GM21619 (cell line): Measurements from ENCODE around the gene GLIS2.

ENCODE experiments used
- ATAC-seq: cut with Tn5 transposase; IDR thresholded peaks from one replicate; pipeline ENCODE4 v1.9.1; 2021; ENCODE audit not compliant: unreplicated experiment

Gene GLIS2

GRCh38 chr16:4369007-4369733 is 53.3 kb downstream of the GLIS2 start:
- ATAC-seq = no peak

- no peak for ATAC-seq
These were observed 54.3 kb downstream of the GLIS2 start for GRCh38 chr16:4370151-4370550.

GRCh38 chr16:4370570-4371356 is 54.9 kb downstream of the GLIS2 start:
- no peak for ATAC-seq

- ATAC-seq = no peak
These were observed 55.6 kb downstream of the GLIS2 start, which contains the start of gene VASN for GRCh38 chr16:4371357-4372000. Gene VASN (plus strand): TSS chr16:4371848. CDS start chr16:4380878, 9,030 bp downstream.

GRCh38 chr16:4372001-4372577 is 56.2 kb downstream of the GLIS2 start:
- no peak for ATAC-seq

GRCh38 chr16:4372578-4373355 is 56.9 kb downstream of the GLIS2 start:
- ATAC-seq = no peak

GRCh38 chr16:4373356-4373908 is 57.6 kb downstream of the GLIS2 start:
- no peak for ATAC-seq

GRCh38 chr16:4373909-4374742 is 58.3 kb downstream of the GLIS2 start:
- no peak for ATAC-seq

GRCh38 chr16:4375717-4376116 is 59.9 kb downstream of the GLIS2 start:
- no peak for ATAC-seq

GRCh38 chr16:4376126-4376892 is 60.4 kb downstream of the GLIS2 start:
- no peak for ATAC-seq

GRCh38 chr16:4376893-4377572 is 61.2 kb downstream of the GLIS2 start:
- ATAC-seq = no peak

GRCh38 chr16:4377573-4378154 is 61.8 kb downstream of the GLIS2 start:
- no peak for ATAC-seq

- no peak for ATAC-seq
These were observed 62.3 kb downstream of the GLIS2 start for GRCh38 chr16:4378161-4378666.

GRCh38 chr16:4378999-4379690 is 63.3 kb downstream of the GLIS2 start:
- ATAC-seq = no peak

- no peak for ATAC-seq
These were observed 64.5 kb downstream of the GLIS2 start for GRCh38 chr16:4380119-4381063.
